HFF-Myc (cell line): ENCODE results near the gene ZNF727.
"Not testable (repeated sequence)": the region's sequence is repeated elsewhere in the genome, so short reads cannot be mapped to it uniquely, and the experiment has no call there.

Experiments used
- DNase-seq: peaks from one replicate; pipeline ENCODE4 v3.0.0-alpha.2; 2011; ENCODE audit warnings: low read depth; ENCODE audit errors: extremely low read depth
- H3K4me3 ChIP-seq: replicated peaks from 2 replicates; pipeline ENCODE4 v1.5.1; 2011; ENCODE audit warnings: low read depth, mild to moderate bottlenecking, control low read depth, low read length
- CTCF ChIP-seq: IDR thresholded peaks from 2 replicates; pipeline ENCODE4 v1.5.1; 2012; ENCODE audit warnings: mild to moderate bottlenecking, low read depth, low read length, control low read depth; ENCODE audit errors: missing control alignments

ZNF727 gene

DNA sequence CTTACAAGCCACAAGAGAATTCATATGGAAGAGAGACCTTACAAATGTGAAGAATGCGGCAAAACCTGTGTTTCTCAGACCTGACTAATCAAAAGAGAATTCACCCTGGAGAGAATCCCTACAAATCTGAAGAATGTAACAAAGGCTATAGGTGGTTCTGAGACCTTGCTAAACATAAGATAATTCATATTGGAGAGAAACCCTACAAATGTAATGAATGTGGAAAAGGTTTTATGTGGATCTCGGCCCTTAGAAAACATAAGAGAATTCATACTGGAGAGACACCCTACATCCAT, 33.4 kb downstream of the ZNF727 start:
- no peak for TF ChIP-seq CTCF
- H3K4me3 ChIP-seq: no peak overlapping the region
- no peak for DNase-seq

- H3K4me3 ChIP-seq: no peak overlapping the region
- DNase-seq: no peak
- no peak for TF ChIP-seq CTCF
Measured at GRCh38 chr7:64087501-64087900, 42.3 kb downstream of the ZNF727 start.

DNA sequence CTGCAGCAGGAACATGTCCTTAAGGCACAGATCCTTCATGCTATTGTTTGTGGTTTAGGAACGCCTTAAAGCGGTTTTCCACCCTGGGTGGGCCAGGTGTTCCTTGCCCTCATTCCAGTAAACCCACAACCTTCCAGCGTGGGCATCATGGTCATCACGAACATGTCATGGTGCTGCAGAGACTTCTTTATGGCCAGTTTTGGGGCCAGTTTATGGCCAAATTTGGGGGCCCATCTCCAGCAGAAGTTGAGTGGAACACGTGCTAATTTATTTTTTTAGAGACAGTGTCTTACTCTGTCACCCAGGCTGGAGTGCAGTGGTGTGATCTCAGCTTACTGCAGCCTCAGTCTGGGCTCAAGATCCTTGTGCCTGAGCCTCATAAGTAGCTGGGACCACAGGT, 43.6 kb downstream of the ZNF727 start:
- H3K4me3 ChIP-seq, DNase-seq: not testable (repeated sequence)
